ENCODE data around the gene GPR137.

DNA sequence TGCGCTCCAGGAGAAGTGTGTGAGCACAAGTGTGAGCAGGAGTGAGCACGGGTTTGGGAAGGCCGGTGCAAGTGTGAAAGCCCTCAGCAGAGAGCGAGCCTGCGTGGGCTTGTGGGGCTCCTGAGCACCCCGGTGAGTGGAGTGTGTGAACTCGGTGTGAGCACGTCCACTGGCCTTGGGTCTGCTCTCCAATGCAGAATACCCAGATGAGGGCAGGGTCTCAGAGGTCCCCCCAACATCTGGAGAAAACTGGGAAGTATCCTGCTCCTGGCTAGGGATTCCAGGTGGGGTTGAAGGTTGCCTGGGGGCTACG, 20.9 kb downstream of the GPR137 start:
- TF ChIP-seq, protein P1, sequence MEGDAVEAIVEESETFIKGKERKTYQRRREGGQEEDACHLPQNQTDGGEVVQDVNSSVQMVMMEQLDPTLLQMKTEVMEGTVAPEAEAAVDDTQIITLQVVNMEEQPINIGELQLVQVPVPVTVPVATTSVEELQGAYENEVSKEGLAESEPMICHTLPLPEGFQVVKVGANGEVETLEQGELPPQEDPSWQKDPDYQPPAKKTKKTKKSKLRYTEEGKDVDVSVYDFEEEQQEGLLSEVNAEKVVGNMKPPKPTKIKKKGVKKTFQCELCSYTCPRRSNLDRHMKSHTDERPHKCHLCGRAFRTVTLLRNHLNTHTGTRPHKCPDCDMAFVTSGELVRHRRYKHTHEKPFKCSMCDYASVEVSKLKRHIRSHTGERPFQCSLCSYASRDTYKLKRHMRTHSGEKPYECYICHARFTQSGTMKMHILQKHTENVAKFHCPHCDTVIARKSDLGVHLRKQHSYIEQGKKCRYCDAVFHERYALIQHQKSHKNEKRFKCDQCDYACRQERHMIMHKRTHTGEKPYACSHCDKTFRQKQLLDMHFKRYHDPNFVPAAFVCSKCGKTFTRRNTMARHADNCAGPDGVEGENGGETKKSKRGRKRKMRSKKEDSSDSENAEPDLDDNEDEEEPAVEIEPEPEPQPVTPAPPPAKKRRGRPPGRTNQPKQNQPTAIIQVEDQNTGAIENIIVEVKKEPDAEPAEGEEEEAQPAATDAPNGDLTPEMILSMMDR (IDR thresholded peaks at IDR 0.05) = no peak
- no peak for TF ChIP-seq POLR2A (IDR thresholded peaks at IDR 0.05)

All from adrenal gland (tissue), 5 donors.